ENCODE data around the gene IRF7. TPM values are rescaled to one million over a fixed set of nuclear protein-coding genes. Genes with fewer than 3 reads are reported as not detected.

The IRF7 gene
- total RNA-seq, 2 experiments from 2014 or later: 160 to 165 TPM

DNA sequence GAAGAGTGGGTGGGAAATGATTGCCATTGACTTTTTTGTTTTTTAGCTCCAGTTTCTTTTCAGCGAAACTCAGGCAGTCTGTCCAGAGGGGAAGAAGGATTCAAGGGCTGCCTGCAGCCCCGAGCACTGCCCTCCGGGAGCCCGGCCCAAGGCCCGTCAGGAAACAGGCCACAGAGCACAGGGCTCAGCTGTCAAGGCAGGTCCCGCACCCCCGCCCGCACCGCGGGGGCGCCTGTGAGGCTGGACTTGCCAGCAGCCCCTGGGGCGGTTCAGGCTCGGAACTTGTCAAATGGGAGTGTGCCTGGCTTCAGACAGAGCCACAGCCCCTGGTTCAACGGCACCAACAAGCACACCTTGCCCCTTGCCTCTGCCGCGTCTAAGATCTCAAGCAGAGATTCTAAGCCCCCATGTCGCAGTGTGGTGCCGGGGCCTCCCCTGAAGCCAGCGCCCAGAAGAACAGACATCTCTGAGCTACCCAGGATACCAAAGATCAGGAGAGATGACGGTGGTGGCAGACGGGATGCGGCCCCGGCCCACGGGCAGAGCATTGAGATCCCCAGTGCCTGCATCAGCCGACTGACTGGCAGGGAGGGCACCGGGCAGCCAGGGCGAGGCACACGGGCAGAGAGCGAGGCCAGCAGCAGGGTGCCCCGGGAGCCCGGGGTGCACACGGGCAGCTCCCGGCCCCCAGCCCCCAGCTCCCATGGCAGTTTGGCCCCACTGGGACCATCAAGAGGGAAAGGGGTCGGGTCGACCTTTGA is 8.6 kb downstream of the IRF7 start:
- peaks cover 2% of the 10 kb centered on the region for H3K4me1 Mint-ChIP-seq
- no peak overlapping the region for H3K4me3 Mint-ChIP-seq
- ATAC-seq (ENCODE audit: low read depth) (no peak), DNase-seq (no peak)
- no peaks in the 10 kb centered on the region for H3K9me3 Mint-ChIP-seq
- POLR2A ChIA-PET: interaction anchor here (0.9 kb wide), 1 partner anchor 19 kb away, joined by 3 read pairs; no protein-coding TSS in a partner anchor
- peaks cover 8% of the 10 kb centered on the region for H3K36me3 Mint-ChIP-seq
- no peak overlapping the region for H3K27ac Mint-ChIP-seq
- H3K27me3 Mint-ChIP-seq: no peaks in the 10 kb centered on the region

DNA sequence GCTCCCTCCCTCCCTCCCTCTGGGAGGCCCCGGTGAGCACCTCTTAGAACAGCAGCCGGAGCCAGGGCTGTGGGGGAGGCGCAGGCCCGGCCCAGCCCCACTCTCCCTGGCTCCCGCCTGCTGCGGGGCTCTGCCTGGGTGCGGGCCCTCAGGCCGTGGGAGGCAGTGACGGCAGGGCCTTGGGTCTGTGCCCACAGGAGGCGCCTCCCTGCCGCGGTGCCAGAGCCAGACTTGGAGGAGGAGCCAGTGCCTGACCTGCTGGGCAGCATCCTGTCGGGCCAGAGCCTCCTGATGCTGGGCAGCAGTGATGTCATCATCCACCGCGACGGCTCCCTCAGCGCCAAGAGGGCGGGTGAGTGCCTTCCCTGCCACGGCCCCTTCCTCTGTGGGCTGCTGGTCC is 9.5 kb downstream of the IRF7 start:
- no peak for DNase-seq
- H3K27ac Mint-ChIP-seq: no peak overlapping the region
- H3K9me3 Mint-ChIP-seq: no peaks in the 10 kb centered on the region
- POLR2A ChIA-PET: no interaction called here
- ATAC-seq (ENCODE audit: low read depth): no peak
- H3K27me3 Mint-ChIP-seq: no peaks in the 10 kb centered on the region
- H3K4me1 Mint-ChIP-seq: peaks cover 1% of the 10 kb centered on the region
- peaks cover 13% of the 10 kb centered on the region for H3K36me3 Mint-ChIP-seq
- no peak overlapping the region for H3K4me3 Mint-ChIP-seq

DNA sequence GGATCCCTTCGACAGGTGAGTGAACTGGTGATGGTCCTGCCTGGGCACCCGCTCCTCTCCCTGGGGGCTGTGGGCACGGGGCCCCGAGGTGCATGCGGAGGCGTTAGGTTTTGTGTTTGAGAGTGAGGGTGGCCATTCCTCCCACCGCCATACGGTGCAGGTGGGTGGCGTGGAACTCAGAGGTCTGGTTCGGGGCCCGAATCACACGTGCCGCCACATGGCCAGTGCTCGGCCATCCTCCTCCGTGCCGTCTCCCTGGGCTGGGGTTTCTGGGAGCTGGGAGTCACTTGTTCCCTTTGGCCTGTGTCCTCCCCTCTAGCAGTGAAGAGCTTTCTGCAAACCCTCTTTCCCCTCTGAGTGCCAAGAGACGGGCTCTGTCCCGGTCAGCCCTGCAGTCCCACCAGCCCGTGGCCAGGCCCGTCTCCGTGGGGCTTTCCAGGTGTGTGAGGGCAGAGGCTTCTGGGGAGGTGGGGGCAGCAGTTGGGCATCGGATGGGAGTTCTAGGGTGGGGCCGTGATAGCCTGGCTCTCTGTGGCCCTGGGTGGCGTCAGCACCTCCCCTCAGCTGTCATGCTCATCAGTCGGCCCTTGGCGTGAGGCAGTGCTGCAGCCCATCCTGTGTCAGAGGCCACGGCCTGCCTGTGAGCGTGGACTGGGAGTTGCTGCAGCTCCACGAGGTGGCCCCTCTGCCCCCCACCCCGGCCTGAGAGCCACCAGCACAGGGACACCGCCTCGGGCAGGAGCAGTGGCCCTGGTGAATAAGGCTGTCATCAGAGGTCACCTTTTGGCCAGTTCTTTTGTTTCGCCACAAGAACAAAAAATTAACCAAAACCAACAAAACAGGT is 10.2 kb downstream of the IRF7 start:
- H3K4me3 Mint-ChIP-seq: no peak overlapping the region
- no peak overlapping the region for H3K27ac Mint-ChIP-seq
- H3K9me3 Mint-ChIP-seq: no peaks in the 10 kb centered on the region
- DNase-seq (no peak), ATAC-seq (ENCODE audit: low read depth) (no peak)
- peaks cover 11% of the 10 kb centered on the region for H3K36me3 Mint-ChIP-seq
- H3K27me3 Mint-ChIP-seq: no peaks in the 10 kb centered on the region
- H3K4me1 Mint-ChIP-seq: peaks cover 1% of the 10 kb centered on the region
- POLR2A ChIA-PET: interaction anchor here (0.7 kb wide), 1 partner anchor 10 kb away, joined by 4 read pairs; the partner anchor contains the start of gene IRF7

DNA sequence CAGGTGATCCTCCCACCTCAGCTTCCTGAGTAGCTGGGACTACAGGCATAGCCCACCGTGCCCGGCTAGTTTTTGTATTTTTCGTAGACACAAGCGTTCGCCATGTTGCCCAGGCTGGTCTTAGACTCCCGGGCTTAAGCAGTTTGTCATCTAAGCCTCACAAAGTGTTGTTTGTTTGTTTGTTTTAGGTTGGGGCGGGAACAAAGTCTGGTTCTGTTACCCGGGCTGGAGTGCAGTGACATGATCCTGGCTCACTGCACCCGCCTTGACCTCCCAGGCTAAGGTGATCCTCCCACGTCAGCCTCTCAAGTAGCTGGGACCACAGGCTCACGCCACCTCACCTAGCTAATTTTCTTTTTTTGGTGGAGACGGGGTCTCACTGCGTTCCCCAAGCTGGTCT is 12.6 kb downstream of the IRF7 start:
- Mint-ChIP-seq H3K27me3 (no peaks in the 10 kb centered on the region), H3K4me3 (no peak overlapping the region), H3K9me3 (no peaks in the 10 kb centered on the region), H3K36me3 (peaks cover 14% of the 10 kb centered on the region), H3K27ac (no peak overlapping the region), H3K4me1 (peaks cover 1% of the 10 kb centered on the region)
- no peak for ATAC-seq (ENCODE audit: low read depth)
- POLR2A ChIA-PET: no interaction called here
- DNase-seq: no peak

DNA sequence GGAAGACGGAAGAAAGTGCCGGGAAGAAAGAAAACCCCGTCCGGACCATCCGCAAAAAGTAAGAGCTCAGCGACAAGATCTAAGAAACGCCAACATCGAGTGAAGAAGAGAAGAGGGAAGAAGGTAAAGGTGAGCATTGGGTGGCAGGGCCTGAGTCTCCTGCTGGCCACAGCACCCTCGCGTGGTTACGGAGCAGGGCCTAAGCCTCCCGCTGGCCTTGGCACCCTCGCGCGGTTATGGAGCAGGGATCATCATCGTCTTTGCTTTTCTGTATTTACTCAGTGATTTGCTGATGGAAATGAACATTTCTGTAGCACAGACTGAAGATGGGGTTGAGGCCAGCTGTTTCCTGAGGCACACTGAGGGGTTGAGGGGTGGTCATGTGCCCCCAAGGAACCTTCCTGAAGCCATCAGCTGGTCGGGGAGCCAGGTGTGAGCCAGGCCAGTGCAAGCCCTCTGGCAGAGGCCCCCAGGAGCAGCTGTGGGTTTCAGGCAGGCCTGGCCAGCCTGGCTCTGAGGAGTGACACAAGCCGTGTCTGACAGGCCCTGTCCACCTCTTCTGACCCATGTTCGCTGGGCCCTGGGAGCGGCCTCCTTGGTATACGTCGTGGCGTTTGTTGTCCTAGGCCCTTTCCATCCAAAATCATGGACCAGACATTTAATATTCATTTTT is 14.0 kb downstream of the IRF7 start:
- Mint-ChIP-seq H3K27ac (no peak overlapping the region), H3K36me3 (peaks cover 17% of the 10 kb centered on the region), H3K27me3 (no peaks in the 10 kb centered on the region), H3K4me1 (peaks cover 4% of the 10 kb centered on the region), H3K9me3 (no peaks in the 10 kb centered on the region), H3K4me3 (no peak overlapping the region)
- POLR2A ChIA-PET: interaction anchor here (0.7 to 1.6 kb wide), 3 partner anchors 9 to 132 kb away, joined by 3 to 4 read pairs (median 3); no protein-coding TSS in a partner anchor
- DNase-seq (no peak), ATAC-seq (ENCODE audit: low read depth) (no peak)

DNA sequence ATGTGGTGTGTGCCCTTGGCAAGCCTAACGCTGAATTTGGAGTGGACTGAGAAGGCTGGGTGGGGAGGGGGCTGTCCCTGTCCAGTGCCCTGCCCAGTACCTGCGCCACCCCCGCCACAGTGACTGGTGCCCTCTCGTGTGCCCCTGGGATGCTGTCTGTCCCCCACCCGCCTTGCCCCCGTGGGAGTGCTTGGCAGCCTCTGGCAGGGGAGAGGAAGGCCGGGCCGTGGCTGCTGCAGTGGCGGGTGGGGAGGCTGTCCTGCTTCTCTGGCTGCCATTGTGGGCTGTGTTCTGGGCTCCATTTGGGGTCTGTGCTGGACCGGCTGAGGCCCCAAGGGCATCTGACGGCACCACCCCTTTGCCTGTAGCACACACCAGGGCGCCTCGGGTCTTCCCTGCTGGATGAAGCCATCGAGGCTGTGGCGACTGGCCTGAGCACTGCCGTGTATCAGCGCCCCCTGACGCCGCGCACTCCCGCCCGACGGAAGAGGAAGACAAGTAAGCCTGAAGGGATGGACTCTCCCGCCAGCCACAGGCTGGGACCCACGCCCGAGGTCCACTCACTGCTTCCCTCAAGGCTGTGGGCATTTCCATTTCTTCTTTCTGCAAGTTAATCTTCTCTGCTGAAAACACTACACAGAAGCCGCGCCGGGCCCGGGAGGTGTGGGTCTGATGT is 17.6 kb downstream of the IRF7 start:
- POLR2A ChIA-PET: no interaction called here
- no peak for DNase-seq
- peaks cover 14% of the 10 kb centered on the region for H3K4me1 Mint-ChIP-seq
- no peak for ATAC-seq (ENCODE audit: low read depth)
- no peak overlapping the region for H3K4me3 Mint-ChIP-seq
- peaks cover 26% of the 10 kb centered on the region for H3K36me3 Mint-ChIP-seq
- H3K27ac Mint-ChIP-seq: no peak overlapping the region
- H3K27me3 Mint-ChIP-seq: no peaks in the 10 kb centered on the region
- no peaks in the 10 kb centered on the region for H3K9me3 Mint-ChIP-seq

DNA sequence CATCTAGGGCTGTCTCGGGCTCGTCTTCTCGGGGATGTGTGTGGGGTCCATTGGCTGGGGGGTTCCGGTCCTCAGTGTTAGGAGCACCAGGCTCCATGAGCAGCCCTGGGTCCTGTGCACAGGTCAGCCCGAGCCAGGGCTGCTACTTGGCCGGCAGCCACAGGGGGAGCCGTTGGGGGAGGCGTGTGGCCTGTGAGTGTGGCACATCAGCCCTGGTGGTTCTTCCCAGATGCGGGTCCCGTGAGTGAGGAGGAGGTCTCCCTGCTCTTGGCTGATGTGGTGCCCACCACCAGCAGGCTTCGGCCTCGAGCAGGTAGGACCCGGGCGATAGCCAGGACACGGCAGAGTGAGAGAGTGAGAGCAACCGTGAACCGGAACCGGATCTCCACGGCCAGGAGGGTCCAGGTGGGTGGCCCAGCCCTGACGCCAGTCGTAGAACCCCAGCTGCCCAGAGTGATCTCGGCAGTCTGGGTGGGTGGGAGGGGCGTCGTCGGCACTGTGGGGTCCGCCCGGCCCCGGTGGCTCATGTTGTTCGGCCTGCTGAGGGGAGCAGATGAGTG is 18.5 kb downstream of the IRF7 start:
- Mint-ChIP-seq H3K4me3 (no peak overlapping the region), H3K9me3 (no peaks in the 10 kb centered on the region), H3K4me1 (peaks cover 14% of the 10 kb centered on the region), H3K36me3 (peaks cover 32% of the 10 kb centered on the region), H3K27ac (no peak overlapping the region), H3K27me3 (no peaks in the 10 kb centered on the region)
- no peak for DNase-seq
- POLR2A ChIA-PET: no interaction called here
- ATAC-seq (ENCODE audit: low read depth): no peak

DNA sequence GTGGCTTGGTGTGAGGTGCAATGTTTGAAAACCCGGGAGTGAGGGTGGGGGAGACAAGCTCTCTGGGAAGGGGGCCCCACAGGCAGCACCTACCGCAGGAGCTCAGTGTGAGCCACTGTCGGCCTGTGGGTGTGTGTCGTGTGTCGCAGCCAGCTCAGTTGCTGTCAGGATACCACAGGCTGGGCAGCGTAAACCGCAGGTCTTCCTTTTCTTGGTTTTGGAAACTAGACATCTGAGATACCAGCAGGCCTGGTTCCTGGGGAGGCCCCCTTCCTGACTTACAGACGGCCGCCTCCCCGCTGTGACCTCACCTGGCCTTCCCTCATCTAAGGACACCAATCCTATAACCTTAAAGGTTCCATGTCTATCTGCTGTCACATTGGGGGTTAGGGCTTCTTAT is 19.4 kb downstream of the IRF7 start:
- Mint-ChIP-seq H3K27me3 (no peaks in the 10 kb centered on the region), H3K9me3 (no peaks in the 10 kb centered on the region), H3K27ac (peak overlapping the region; percentile 51), H3K36me3 (peaks cover 32% of the 10 kb centered on the region), H3K4me3 (peak overlapping the region; percentile 35), H3K4me1 (peaks cover 13% of the 10 kb centered on the region)
- ATAC-seq (ENCODE audit: low read depth) (peak; percentile 32), DNase-seq (no peak)
- POLR2A ChIA-PET: interaction anchor here (0.8 to 1.0 kb wide), 4 partner anchors 15 to 189 kb away, joined by 3 to 4 read pairs (median 3); partner anchors contain the start of gene IRF7

DNA sequence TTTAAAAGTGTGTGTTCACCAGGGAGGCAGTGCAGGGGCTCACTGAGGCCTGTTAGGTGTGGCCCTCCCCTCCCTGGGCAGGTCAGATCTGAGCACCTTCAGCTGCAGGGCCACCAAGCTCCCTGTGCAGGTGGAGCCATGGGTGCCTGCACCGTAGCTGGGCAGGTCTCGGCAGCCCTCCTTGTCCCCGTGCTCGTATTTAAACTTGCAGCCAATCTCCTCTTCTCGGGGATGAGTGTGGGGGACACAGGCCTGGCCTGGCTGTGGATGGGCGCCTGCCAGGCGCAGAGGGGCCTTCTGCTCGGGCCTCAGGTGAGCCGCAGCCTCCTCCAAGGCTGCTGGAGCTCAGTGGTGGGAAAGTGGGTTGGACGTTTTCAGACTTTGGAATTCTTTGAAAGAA is 20.4 kb downstream of the IRF7 start:
- POLR2A ChIA-PET: interaction anchor here (0.8 to 0.9 kb wide), 2 partner anchors 16 to 20 kb away, joined by 3 read pairs; partner anchors contain the start of gene IRF7
- Mint-ChIP-seq H3K27ac (no peak overlapping the region), H3K27me3 (no peaks in the 10 kb centered on the region), H3K36me3 (peaks cover 37% of the 10 kb centered on the region), H3K9me3 (no peaks in the 10 kb centered on the region), H3K4me3 (no peak overlapping the region), H3K4me1 (peaks cover 13% of the 10 kb centered on the region)
- no peak for DNase-seq
- no peak for ATAC-seq (ENCODE audit: low read depth)

DNA sequence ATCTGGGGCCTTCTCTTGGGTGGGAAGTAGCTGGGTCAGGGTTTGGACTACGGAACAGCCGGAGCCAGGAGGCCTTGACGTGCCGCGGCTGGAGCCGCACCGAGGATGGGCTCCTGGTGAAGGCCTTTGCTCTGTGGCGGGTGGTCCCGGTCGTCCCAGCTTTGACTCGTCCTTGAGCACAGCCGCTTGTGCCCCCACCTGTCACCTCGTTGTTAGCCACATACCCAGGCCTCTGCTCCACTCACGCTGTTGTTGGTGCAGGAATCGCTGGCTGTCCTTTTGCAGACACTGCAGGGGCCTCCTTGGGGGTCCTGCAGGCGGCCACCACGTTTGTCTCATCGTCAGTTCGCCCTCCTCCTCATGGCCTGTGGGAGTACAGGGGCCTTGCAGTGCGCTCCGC is 22.4 kb downstream of the IRF7 start:
- no peaks in the 10 kb centered on the region for H3K9me3 Mint-ChIP-seq
- no peaks in the 10 kb centered on the region for H3K27me3 Mint-ChIP-seq
- H3K36me3 Mint-ChIP-seq: peaks cover 46% of the 10 kb centered on the region
- POLR2A ChIA-PET: no interaction called here
- no peak overlapping the region for H3K27ac Mint-ChIP-seq
- no peak overlapping the region for H3K4me3 Mint-ChIP-seq
- DNase-seq (no peak), ATAC-seq (ENCODE audit: low read depth) (no peak)
- H3K4me1 Mint-ChIP-seq: peaks cover 21% of the 10 kb centered on the region

DNA sequence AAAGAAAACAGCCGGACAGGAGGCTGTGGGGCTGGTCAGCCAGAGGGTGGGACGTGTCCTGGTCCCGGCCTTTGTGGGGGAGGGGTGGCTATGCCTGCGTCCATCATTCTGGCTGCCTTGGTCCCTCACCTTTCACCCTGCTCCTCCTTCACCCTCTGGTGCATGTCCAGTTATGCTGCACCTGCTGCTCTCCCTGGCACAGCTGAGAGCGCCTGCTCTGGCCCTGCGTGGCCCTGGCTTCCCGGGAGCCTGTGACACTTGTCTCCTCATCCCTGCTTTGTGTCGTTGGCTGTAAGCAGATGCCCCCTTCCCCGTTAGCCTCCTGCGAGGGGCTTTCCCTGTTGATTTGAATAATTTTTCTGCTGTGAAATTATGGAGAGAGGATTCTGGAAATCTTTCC is 22.8 kb downstream of the IRF7 start:
- Mint-ChIP-seq H3K27ac (no peak overlapping the region), H3K4me1 (peaks cover 26% of the 10 kb centered on the region), H3K36me3 (peaks cover 46% of the 10 kb centered on the region), H3K9me3 (no peaks in the 10 kb centered on the region), H3K27me3 (no peaks in the 10 kb centered on the region), H3K4me3 (no peak overlapping the region)
- no peak for DNase-seq
- ATAC-seq (ENCODE audit: low read depth): no peak
- POLR2A ChIA-PET: no interaction called here

DNA sequence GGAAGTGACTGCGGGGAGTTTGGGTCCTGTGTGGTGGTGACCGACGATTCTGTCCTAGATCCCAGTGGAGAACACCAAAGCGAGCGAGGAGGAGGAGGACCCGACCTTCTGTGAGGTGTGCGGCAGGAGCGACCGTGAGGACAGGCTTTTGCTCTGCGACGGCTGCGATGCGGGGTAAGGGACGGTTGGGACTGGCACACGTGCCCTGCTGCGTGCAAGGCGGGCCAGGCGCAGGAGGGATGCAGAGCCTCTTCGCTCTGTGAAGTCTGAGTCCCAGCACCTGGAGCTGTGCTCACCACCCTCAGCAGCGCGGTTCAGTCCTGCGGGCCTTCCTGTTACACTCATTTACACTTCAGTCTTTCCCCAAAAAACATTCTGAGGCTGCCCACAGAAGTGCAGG is 23.2 kb downstream of the IRF7 start:
- Mint-ChIP-seq H3K27me3 (no peaks in the 10 kb centered on the region), H3K4me1 (peaks cover 29% of the 10 kb centered on the region), H3K9me3 (no peaks in the 10 kb centered on the region), H3K36me3 (peaks cover 46% of the 10 kb centered on the region), H3K4me3 (no peak overlapping the region), H3K27ac (no peak overlapping the region)
- ATAC-seq (ENCODE audit: low read depth) (no peak), DNase-seq (no peak)
- POLR2A ChIA-PET: no interaction called here

DNA sequence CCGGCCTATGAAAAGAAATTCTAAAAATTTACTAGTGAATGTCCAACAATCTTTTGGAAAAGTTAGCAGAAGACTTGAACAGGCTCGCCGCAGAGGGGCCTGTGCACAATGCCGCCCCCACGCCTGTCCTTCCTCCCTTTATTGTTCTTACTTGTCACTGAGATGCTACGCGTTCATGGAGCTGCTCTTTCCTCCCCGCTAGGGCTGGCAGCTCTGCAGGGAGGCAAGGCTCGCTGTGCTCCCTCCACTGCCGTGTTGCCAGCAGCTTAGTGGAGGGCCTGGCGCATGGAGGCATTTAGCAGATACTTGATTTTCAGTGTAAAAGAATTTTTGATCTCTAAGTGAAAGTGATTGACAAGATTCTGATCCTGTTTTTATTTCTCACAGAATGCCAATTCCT is 24.8 kb downstream of the IRF7 start:
- H3K27ac Mint-ChIP-seq: no peak overlapping the region
- ATAC-seq (ENCODE audit: low read depth): no peak
- H3K4me1 Mint-ChIP-seq: peaks cover 30% of the 10 kb centered on the region
- H3K27me3 Mint-ChIP-seq: no peaks in the 10 kb centered on the region
- H3K9me3 Mint-ChIP-seq: no peaks in the 10 kb centered on the region
- no peak for DNase-seq
- peaks cover 46% of the 10 kb centered on the region for H3K36me3 Mint-ChIP-seq
- no peak overlapping the region for H3K4me3 Mint-ChIP-seq
- POLR2A ChIA-PET: no interaction called here
